ENCODE data around the gene VWF. TPM values are rescaled to one million over a fixed set of nuclear protein-coding genes. Genes with fewer than 3 reads are reported as not detected.

The VWF gene
- total and polyA plus RNA-seq, 2 of the 4 experiments (the other 2 are of a cell fraction), result under 0.01 to 0.09 TPM

- ATAC-seq (ENCODE audit: low read depth) (no peak), DNase-seq (no peak)
- H2BK20ac ChIP-seq (ENCODE audit: low read depth, low read length), result peak overlapping the region; percentile 8; the same call in 1 of the 2 replicates
- H3K56ac ChIP-seq (ENCODE audit: extremely low read depth, insufficient read depth, low read length), result no peak overlapping the region
- no peak overlapping the region for H4K91ac ChIP-seq (ENCODE audit: insufficient read depth, low read depth, low read length)
- no peak overlapping the region for H3K18ac ChIP-seq (ENCODE audit: low read depth, low read length)
- H2AK5ac ChIP-seq (ENCODE audit: low read depth, low read length), result no peak overlapping the region
- H3K23ac ChIP-seq (ENCODE audit: low read depth, low read length), result no peak overlapping the region
- in situ Hi-C loops (cut with MboI; ENCODE audit: low sequenced_read_pairs) (no loop called here), intact Hi-C loops (cut with micrococcal nuclease) (no loop called here), dilution Hi-C loops (cut with HindIII; ENCODE audit: low sequenced_read_pairs, unreplicated experiment) (no loop called here)
- no peak overlapping the region for H2AK9ac ChIP-seq (replicated peaks; ENCODE audit: low read depth, low read length, poor library complexity)
- H3K27ac ChIP-seq (ENCODE audit: insufficient read depth, low read length), result no peak overlapping the region
- WGBS, 2 experiments (ENCODE audit: extremely low coverage in 2 of 2, insufficient read length in 1 of 2), result 77% methylated on average over 3 of the region's 3 CpGs; no CpG with 5 or more reads in 1 of the 2 experiments
- BruUV-seq (replicated peaks), result no TSS peak
- peak overlapping the region; percentile 32; the same call in 1 of the 2 replicates for H2BK120ac ChIP-seq (ENCODE audit: low read depth, low read length)
- TF ChIP-seq, protein P1, sequence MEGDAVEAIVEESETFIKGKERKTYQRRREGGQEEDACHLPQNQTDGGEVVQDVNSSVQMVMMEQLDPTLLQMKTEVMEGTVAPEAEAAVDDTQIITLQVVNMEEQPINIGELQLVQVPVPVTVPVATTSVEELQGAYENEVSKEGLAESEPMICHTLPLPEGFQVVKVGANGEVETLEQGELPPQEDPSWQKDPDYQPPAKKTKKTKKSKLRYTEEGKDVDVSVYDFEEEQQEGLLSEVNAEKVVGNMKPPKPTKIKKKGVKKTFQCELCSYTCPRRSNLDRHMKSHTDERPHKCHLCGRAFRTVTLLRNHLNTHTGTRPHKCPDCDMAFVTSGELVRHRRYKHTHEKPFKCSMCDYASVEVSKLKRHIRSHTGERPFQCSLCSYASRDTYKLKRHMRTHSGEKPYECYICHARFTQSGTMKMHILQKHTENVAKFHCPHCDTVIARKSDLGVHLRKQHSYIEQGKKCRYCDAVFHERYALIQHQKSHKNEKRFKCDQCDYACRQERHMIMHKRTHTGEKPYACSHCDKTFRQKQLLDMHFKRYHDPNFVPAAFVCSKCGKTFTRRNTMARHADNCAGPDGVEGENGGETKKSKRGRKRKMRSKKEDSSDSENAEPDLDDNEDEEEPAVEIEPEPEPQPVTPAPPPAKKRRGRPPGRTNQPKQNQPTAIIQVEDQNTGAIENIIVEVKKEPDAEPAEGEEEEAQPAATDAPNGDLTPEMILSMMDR (conservative IDR thresholded peaks at IDR 0.05; ENCODE audit: low read depth, low read length), result no peak
- TF ChIP-seq POLR2A (IDR thresholded peaks at IDR 0.05; ENCODE audit: low read depth, low read length) (no peak), MXI1 (IDR thresholded peaks at IDR 0.05; ENCODE audit: borderline replicate concordance, low read depth, low read length) (no peak), CEBPB (IDR thresholded peaks at IDR 0.05; ENCODE audit: low read depth, low read length) (no peak), NFE2L2 (IDR thresholded peaks at IDR 0.05; ENCODE audit: low read depth, low read length) (no peak), MAFK (IDR thresholded peaks at IDR 0.05; ENCODE audit: low read depth, low read length) (no peak), RCOR1 (IDR thresholded peaks at IDR 0.05; ENCODE audit: insufficient replicate concordance, low read length) (no peak), RFX5 (IDR thresholded peaks at IDR 0.05; ENCODE audit: low read depth, low read length) (no peak), FOS (IDR thresholded peaks at IDR 0.05; ENCODE audit: low read depth, low read length) (no peak), SMC3 (IDR thresholded peaks at IDR 0.05; ENCODE audit: low read depth, low read length) (no peak), BHLHE40 (IDR thresholded peaks at IDR 0.05; ENCODE audit: low read depth, low read length) (no peak), RAD21 (IDR thresholded peaks at IDR 0.05; ENCODE audit: low read length) (no peak)
- TF ChIP-seq, protein P2, sequence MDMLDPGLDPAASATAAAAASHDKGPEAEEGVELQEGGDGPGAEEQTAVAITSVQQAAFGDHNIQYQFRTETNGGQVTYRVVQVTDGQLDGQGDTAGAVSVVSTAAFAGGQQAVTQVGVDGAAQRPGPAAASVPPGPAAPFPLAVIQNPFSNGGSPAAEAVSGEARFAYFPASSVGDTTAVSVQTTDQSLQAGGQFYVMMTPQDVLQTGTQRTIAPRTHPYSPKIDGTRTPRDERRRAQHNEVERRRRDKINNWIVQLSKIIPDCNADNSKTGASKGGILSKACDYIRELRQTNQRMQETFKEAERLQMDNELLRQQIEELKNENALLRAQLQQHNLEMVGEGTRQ (IDR thresholded peaks at IDR 0.05; ENCODE audit: low read depth, low read length), result no peak
- H2BK5ac ChIP-seq (ENCODE audit: low read depth, low read length, poor library complexity, severe bottlenecking), result no peak overlapping the region
- no peak overlapping the region for H3K9ac ChIP-seq (ENCODE audit: low read depth, low read length)
- H4K20me1 ChIP-seq (ENCODE audit: insufficient read depth, low read length), result no peaks in the 10 kb centered on the region
- H3K9me3 ChIP-seq (ENCODE audit: control insufficient read depth, insufficient read depth, low read length), result no peaks in the 10 kb centered on the region
- H3K36me3 ChIP-seq (ENCODE audit: control insufficient read depth, insufficient read depth, low read length), result no peaks in the 10 kb centered on the region
- POLR2A ChIA-PET (ENCODE audit: unreplicated experiment), result no interaction called here
- no peak overlapping the region for H3K4me2 ChIP-seq (ENCODE audit: low read depth, low read length)
- no peak overlapping the region for H3K4ac ChIP-seq (ENCODE audit: low read depth, low read length)
- H3K79me1 ChIP-seq (ENCODE audit: low read depth in 1 of 2, low read length in 2 of 2), result no peaks in the 10 kb centered on the region
- no peak overlapping the region for H3K4me3 ChIP-seq (ENCODE audit: insufficient read depth, low read depth, low read length)
- H2AFZ ChIP-seq (replicated peaks; ENCODE audit: low read length, poor library complexity), result no peak overlapping the region
- CTCF ChIA-PET, result no interaction called here
- H4K8ac ChIP-seq (ENCODE audit: low read depth in 2 of 2, low read length in 2 of 2), result no peak overlapping the region
- no peak overlapping the region for H4K5ac ChIP-seq (ENCODE audit: low read depth, low read length)
- H3K14ac ChIP-seq (replicated peaks; ENCODE audit: low read depth, low read length), result peak overlapping the region; percentile 37; the same call in 1 of the 2 replicates
- peaks cover 18% of the 10 kb centered on the region for H3K4me1 ChIP-seq (ENCODE audit: control insufficient read depth, insufficient read depth, low read length)
- peaks cover 24% of the 10 kb centered on the region for H3K9me1 ChIP-seq (ENCODE audit: insufficient read depth, low read length)
- H3K27me3 ChIP-seq (ENCODE audit: control insufficient read depth, insufficient read depth, low read length), result no peaks in the 10 kb centered on the region
- H2BK15ac ChIP-seq (ENCODE audit: low read depth, low read length), result peak overlapping the region; percentile 91; the same call in 2 of the 3 replicates
Measured at GRCh38 chr12:6082613-6083012, 41.9 kb downstream of the VWF start.

All from IMR-90 (cell line).